DOHH2 (cell line): Measurements from ENCODE around the gene CDKAL1.

Experiments used
- H3F3A ChIP-seq: fragments of 200-600 bp; sonication (generic), shearing (Covaris generic); 2 replicates; pipeline ENCODE4 v1.6.0; 2016; ENCODE audit warnings: antibody characterized with exemption, mild to moderate bottlenecking; ENCODE audit not compliant: control insufficient read depth, insufficient read depth
- H3K27ac ChIP-seq: fragments of 200-600 bp; sonication (generic); 2 replicates; pipeline ENCODE4 v1.5.1; 2014; ENCODE audit warnings: low read depth, mild to moderate bottlenecking, low read length, moderate library complexity
- H3K27me3 ChIP-seq: fragments of 200-600 bp; sonication (generic); 2 replicates; pipeline ENCODE4 v1.6.1; 2014; ENCODE audit warnings: mild to moderate bottlenecking, low read length, mixed read lengths; ENCODE audit not compliant: control insufficient read depth
- H3K36me3 ChIP-seq: fragments of 200-600 bp; sonication (generic); 2 replicates; pipeline ENCODE4 v1.6.1; 2014; ENCODE audit warnings: mild to moderate bottlenecking, low read length, moderate library complexity, mixed read lengths; ENCODE audit not compliant: control insufficient read depth
- H3K4me1 ChIP-seq: fragments of 200-600 bp; sonication (generic); 2 replicates; pipeline ENCODE4 v1.6.1; 2014; ENCODE audit warnings: mild to moderate bottlenecking, low read length, mixed read lengths; ENCODE audit not compliant: control insufficient read depth
- H3K4me2 ChIP-seq: fragments of 200-600 bp; sonication (generic); 2 replicates; pipeline ENCODE4 v1.6.0; 2014; ENCODE audit warnings: mild to moderate bottlenecking, low read length, moderate library complexity
- H3K4me3 ChIP-seq: fragments of 200-600 bp; sonication (generic); 2 replicates; pipeline ENCODE4 v1.5.1; 2014; ENCODE audit warnings: mild to moderate bottlenecking, low read length, mixed read lengths
- H3K79me2 ChIP-seq: fragments of 200-600 bp; sonication (generic); 2 replicates; pipeline ENCODE4 v1.6.1; 2014; ENCODE audit warnings: mild to moderate bottlenecking, low read length, mixed read lengths; ENCODE audit not compliant: control insufficient read depth
- H3K9me2 ChIP-seq: fragments of 200-600 bp; sonication (generic); replicated peaks from 2 replicates; pipeline ENCODE4 v1.6.1; 2014; ENCODE audit warnings: mild to moderate bottlenecking, low read length, mixed read lengths; ENCODE audit not compliant: control insufficient read depth
- H3K9me3 ChIP-seq: fragments of 200-600 bp; sonication (generic); 2 replicates; pipeline ENCODE4 v1.6.1; 2014; ENCODE audit warnings: antibody characterized with exemption, low read length, mixed read lengths; ENCODE audit not compliant: control insufficient read depth, insufficient read depth
- H4K20me1 ChIP-seq: fragments of 200-600 bp; sonication (generic); 2 replicates; pipeline ENCODE4 v1.6.0; 2014; ENCODE audit warnings: low read depth, mild to moderate bottlenecking, antibody characterized with exemption, low read length, moderate library complexity; ENCODE audit not compliant: control insufficient read depth, insufficient read depth
- EZH2phosphoT487 ChIP-seq: fragments of 200-600 bp; sonication (generic); IDR thresholded peaks from 2 replicates; pipeline ENCODE4 v1.6.1; 2017; ENCODE audit warnings: borderline replicate concordance, mild to moderate bottlenecking, antibody characterized with exemption, low read length, moderate library complexity, mixed read lengths
- TF ChIP-seq, protein P1 (sequence below): fragments of 200-600 bp; sonication (generic); IDR thresholded peaks from one replicate; pipeline ENCODE4 v1.5.1; 2014; ENCODE audit warnings: antibody characterized with exemption, mild to moderate bottlenecking, low read depth, low read length; ENCODE audit not compliant: poor library complexity, severe bottlenecking

Gene CDKAL1

DNA sequence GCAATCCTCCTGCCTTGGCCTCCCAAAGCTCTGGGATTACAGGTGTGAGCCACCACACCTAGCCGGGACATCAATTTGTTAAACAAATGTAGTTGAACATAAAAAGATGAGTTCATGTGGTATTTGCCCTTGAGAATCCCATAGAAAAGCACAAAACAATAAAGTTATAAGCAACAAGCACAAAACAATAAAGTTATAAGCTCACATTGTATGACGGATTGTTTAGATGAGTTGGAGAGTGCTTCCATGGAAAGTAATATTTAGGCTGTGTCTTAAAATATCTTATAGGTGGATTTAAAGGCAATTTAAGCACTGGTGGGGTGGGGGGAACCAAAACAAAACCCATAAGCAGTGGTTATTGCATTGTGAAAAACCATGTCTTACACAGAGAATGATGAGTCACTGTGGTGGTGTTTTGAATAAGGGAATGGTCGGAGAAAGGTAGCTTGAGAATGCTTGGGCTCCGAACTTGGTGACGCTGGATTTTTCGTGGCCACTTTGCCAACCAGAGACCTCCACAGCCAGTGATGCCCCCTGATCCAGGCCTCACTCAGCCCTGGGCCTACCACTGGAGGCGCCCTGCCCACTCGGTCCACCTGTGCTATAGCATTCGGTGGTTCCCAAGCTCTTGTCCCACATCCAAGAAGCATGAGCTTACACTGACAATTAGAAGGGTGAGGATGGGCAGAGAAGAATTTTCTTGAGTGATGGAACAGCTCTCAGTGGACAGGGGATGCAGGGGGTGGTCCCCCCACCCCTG, 256.0 kb downstream of the CDKAL1 start:
- Histone ChIP-seq H3K36me3 (no peaks in the 10 kb centered on the region), H3K9me2 (no peaks in the 10 kb centered on the region), H3K4me3 (no peak overlapping the region), H3K9me3 (no peaks in the 10 kb centered on the region), H3K79me2 (no peaks in the 10 kb centered on the region), H3K4me1 (no peaks in the 10 kb centered on the region), H3K27me3 (no peaks in the 10 kb centered on the region), H4K20me1 (no peaks in the 10 kb centered on the region), H3K27ac (no peak overlapping the region), H3K4me2 (no peak overlapping the region), H3F3A (no peaks in the 10 kb centered on the region)
- no peak for TF ChIP-seq EZH2phosphoT487
- TF ChIP-seq, protein P1, sequence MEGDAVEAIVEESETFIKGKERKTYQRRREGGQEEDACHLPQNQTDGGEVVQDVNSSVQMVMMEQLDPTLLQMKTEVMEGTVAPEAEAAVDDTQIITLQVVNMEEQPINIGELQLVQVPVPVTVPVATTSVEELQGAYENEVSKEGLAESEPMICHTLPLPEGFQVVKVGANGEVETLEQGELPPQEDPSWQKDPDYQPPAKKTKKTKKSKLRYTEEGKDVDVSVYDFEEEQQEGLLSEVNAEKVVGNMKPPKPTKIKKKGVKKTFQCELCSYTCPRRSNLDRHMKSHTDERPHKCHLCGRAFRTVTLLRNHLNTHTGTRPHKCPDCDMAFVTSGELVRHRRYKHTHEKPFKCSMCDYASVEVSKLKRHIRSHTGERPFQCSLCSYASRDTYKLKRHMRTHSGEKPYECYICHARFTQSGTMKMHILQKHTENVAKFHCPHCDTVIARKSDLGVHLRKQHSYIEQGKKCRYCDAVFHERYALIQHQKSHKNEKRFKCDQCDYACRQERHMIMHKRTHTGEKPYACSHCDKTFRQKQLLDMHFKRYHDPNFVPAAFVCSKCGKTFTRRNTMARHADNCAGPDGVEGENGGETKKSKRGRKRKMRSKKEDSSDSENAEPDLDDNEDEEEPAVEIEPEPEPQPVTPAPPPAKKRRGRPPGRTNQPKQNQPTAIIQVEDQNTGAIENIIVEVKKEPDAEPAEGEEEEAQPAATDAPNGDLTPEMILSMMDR = no peak

DNA sequence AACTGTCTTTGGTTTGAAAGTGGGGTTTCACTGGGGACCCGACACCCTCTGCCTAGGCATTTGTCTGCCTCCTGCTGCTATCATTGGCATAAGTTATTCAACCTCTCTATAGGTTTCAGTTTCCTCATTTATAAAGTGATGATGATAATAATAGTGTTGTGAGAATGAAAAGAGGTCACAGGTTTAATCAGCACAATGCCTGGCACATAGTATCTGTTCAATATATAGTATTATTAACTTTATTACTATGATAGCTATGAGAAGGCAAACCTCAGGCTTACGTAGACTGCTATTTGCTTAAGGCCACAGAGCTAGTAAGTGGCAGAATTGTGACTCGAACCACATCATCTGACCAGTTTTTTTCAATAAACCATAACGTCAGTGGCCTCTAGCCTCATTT, 256.8 kb downstream of the CDKAL1 start:
- H3K36me3 ChIP-seq = no peaks in the 10 kb centered on the region
- no peaks in the 10 kb centered on the region for H3K4me1 ChIP-seq
- H4K20me1 ChIP-seq = no peaks in the 10 kb centered on the region
- no peaks in the 10 kb centered on the region for H3K9me3 ChIP-seq
- H3K9me2 ChIP-seq = no peaks in the 10 kb centered on the region
- no peak overlapping the region for H3K4me2 ChIP-seq
- H3K4me3 ChIP-seq = no peak overlapping the region
- TF ChIP-seq, protein P1 = no peak
- TF ChIP-seq EZH2phosphoT487 = no peak
- H3K79me2 ChIP-seq = no peaks in the 10 kb centered on the region
- H3K27ac ChIP-seq = no peak overlapping the region
- no peaks in the 10 kb centered on the region for H3F3A ChIP-seq
- H3K27me3 ChIP-seq = no peaks in the 10 kb centered on the region

DNA sequence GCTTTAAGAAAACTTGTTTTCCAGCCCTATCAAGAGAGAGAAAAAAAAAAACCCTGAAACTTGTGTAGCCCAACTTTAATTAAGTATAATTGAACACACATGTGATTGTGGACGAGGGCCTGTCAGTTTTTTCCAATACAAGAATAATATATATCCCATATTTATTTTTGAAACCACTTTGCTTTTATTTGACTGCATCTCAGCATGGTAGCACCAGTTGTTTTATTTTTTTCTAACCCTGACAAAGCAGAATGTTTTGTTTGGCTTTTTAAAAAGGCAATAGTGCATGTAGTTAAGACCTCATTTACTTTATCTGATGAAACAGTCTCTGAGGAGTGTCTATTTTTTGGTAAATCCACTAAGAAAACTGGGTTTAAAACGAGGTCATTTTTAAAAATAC, 257.7 kb downstream of the CDKAL1 start:
- no peaks in the 10 kb centered on the region for H3K27me3 ChIP-seq
- H3K4me1 ChIP-seq = no peaks in the 10 kb centered on the region
- TF ChIP-seq, protein P1 = no peak
- TF ChIP-seq EZH2phosphoT487 = no peak
- H3K9me3 ChIP-seq = no peaks in the 10 kb centered on the region
- no peak overlapping the region for H3K4me2 ChIP-seq
- no peak overlapping the region for H3K27ac ChIP-seq
- H3F3A ChIP-seq = no peaks in the 10 kb centered on the region
- H3K4me3 ChIP-seq = no peak overlapping the region
- no peaks in the 10 kb centered on the region for H3K9me2 ChIP-seq
- H4K20me1 ChIP-seq = no peaks in the 10 kb centered on the region
- H3K79me2 ChIP-seq = no peaks in the 10 kb centered on the region
- no peaks in the 10 kb centered on the region for H3K36me3 ChIP-seq

DNA sequence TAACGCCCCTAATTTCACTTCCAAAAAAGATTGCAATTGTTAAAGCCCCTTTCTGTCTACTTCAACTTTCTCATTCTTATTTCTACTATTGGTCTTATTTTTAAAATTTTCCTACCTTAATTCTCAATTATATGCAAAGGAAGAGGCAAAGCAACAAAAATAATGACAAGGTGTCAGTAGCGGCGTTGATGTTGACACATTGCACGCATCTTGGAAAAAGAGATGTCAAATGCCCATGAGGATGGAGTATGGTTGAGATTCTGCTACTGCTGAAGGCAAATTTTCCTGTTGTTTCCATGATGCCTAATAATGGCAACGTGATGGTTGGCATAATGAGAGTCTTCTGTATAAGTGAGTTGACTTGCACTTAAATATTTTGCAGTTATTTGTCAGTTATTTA, 258.9 kb downstream of the CDKAL1 start:
- no peaks in the 10 kb centered on the region for H3K36me3 ChIP-seq
- H3K4me2 ChIP-seq = no peak overlapping the region
- H4K20me1 ChIP-seq = no peaks in the 10 kb centered on the region
- no peak overlapping the region for H3K4me3 ChIP-seq
- TF ChIP-seq EZH2phosphoT487 = no peak
- TF ChIP-seq, protein P1 = no peak
- no peaks in the 10 kb centered on the region for H3K79me2 ChIP-seq
- no peaks in the 10 kb centered on the region for H3K27me3 ChIP-seq
- H3F3A ChIP-seq = no peaks in the 10 kb centered on the region
- no peaks in the 10 kb centered on the region for H3K9me2 ChIP-seq
- no peaks in the 10 kb centered on the region for H3K9me3 ChIP-seq
- H3K27ac ChIP-seq = no peak overlapping the region
- no peaks in the 10 kb centered on the region for H3K4me1 ChIP-seq
